HG03159 (cell line): ENCODE data around the gene SCART1.
"Not testable (repeated sequence)": the region's sequence is repeated elsewhere in the genome, so short reads cannot be mapped to it uniquely, and the experiment has no call there.

Source experiments
- ATAC-seq: cut with Tn5 transposase; IDR thresholded peaks from one replicate; pipeline ENCODE4 v1.9.1; 2021; ENCODE audit warnings: mild to moderate bottlenecking, moderate library complexity; ENCODE audit not compliant: unreplicated experiment

SCART1 gene

DNA sequence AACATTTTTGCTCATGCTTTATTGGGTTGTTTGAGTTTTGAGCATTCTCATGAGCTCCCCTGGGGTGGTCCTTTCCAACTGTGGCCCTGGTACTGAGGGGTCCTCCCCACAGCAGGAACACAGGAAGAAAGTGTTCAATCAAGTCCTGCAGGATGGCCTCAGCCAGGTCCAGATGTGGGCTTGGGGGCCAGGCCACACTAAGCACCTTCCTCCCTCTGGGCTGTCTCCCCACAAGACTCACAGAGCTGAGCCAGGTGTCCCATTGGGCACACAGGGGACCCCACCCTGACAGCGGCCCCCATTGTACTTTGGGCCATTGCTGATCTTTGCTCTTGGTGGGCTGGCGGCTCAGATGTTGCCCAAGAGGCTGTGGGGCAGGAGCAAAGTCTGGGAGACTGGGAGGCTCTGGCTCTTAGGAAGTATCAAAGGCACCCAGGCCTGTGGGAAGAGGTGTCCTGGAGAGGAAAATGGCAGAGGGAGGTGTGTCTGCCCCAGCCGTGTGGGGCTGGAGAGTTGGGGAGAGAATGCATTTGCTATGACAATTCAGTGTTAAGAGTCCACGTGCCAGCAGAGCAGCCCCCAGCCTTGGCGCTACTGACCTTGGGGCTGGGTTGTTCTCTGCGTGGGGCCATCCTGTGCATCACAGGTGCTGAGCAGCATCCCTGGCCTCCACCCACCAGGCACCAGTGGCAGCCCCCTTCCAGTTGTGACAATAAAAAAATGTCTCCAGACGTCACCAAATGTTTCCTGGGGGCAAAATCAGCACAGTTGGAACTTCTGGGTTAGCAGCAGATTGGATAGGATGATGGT lies 17.8 kb downstream of the SCART1 start:
- ATAC-seq: no peak

DNA sequence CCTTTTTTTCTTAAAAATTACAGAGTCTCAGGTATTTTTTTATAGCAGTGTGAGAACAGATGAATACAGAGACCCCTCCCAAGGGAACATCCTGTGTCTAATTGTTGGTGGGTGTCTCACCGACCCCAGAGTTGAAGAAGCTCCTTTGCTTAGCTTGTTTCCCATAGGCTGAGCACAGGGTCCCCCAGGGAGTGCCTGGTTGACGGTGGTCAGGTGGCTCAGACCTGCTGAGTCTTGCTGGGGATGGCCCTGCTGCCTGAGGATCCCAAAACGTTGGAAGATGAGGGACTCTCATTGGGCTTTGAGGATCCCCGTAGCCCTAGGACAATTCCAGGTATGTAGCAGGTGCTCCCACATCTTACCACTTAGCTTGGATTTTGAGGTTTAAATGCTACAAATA lies 19.5 kb downstream of the SCART1 start:
- no peak for ATAC-seq

DNA sequence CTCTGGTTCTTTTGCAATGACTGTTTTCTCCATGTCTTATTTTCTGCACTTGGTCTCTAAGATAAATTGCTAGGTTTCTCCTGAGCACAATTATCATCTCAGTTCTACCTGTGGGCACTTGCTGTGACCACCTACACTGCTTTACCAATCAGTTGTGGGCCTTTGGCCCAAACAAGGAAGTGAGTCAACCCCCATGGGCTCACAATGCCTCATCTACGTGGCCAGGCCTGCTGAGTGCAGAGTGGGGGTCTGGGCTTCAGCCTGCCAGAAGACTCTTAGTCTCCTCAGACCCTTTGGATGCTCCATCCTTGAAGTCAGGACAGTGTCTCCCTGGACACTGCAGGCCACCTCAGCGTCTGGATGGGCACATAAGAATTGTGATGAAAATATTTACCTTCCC lies 20.3 kb downstream of the SCART1 start:
- no peak for ATAC-seq

DNA sequence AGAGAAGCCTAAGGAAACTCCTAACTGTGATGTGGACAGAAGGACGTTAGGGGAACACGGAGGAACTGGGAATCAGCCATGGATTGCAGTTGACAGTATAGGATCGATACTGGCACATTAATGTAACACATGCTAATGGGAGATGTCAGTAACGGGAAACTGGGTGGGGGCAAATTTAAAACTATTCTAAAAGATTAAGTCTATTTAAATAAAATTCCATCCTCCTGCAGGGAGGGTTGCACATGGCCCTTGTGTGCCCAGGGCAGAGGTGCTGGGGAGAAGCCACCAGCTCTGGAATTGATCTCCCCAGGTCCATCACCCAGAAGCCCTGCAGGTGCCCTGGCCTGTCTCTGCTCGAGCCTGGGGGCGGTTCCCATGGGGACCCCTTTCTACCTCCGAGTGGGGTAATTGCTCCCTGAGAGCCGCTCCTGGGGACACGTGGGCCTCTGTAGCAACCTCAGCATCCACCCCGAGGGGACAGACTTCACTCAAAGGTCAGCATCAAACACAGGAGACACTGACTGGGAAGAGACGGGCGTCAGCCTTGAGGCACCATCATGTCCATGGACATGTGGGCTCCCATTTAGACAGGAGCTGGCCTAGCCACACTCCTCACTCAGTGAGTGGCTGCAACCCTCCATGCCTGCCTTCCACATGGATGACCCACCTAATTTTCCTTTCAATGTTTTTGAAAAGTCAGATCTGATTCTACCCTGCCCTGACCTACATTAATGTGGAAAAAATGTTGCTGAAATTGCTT lies 21.1 kb downstream of the SCART1 start:
- ATAC-seq: no peak

DNA sequence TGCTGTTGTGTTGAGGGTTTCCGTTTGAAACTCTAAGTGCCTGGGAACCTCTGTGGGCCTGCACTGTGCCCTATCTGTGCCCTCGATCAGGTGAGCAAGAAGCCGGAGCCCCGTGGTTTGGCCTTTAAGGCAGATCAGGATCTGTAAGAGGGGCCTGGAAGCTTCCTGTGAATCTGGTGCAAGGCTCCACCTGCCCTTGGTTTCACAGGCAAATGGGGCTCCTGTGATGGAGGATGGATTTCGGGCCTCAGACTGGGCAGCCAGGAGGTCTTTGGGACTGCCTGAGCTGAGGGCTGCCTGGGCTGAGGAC lies 21.6 kb downstream of the SCART1 start:
- ATAC-seq: no peak

DNA sequence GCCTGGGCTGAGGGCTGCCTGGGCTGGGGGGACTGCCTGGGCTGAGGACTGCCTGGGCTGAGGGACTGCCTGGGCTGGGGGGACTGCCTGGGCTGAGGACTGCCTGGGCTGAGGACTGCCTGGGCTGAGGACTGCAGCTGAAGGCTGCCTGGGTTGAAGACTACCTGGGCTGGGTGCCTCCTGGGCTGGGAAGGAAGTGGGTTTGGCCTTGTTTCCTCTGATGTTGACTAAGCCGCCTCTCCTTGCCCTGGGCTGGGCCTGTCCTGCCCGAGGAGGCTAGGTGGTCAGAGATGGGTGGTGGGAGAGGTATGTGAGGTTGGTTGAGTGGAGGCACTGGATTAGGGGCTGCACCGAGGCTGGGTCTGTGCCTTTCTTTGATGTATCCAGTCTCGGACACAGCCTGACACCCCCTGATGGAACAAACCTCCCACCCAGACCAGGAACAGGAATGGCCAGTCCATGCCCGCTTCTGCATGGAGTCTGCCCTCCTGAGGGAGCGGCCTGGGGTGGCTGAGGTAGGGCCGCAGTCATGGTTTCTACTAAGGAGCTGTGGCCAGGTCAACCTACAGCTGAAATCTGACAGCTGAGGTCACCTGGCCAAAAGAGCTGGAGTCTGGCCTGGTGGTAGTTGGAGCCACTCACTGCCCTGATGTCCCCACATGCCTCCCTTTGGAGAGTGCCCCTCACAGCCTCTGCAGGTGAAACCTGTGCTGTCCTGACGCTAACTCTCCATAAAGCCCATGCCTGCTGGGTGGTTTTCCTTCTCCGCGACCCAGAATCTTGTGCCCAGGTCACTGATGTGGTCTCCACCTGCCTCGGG lies 22.3 kb downstream of the SCART1 start:
- ATAC-seq: no peak

DNA sequence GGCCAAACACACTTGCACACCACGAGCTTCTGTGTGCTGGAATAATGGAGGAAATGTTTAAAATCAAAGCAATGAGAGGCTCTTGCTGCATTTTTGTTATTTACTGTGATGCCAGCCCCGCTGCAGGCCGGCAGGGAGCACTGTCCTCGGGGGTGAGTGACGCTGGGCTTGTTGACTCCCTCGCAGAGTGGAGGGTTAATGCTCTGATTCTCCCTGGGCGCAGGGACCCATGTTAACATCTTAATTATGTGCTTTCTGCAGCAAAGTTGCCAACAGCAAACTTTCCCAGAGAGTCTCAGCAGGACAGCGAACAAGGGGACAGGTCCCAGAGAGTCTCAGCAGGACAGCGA lies 22.9 kb downstream of the SCART1 start:
- ATAC-seq: no peak

GRCh38 chr10:133481086-133481643 lies 27.4 kb downstream of the SCART1 start:
- no peak for ATAC-seq

GRCh38 chr10:133481657-133482056 lies 27.9 kb downstream of the SCART1 start:
- no peak for ATAC-seq

DNA sequence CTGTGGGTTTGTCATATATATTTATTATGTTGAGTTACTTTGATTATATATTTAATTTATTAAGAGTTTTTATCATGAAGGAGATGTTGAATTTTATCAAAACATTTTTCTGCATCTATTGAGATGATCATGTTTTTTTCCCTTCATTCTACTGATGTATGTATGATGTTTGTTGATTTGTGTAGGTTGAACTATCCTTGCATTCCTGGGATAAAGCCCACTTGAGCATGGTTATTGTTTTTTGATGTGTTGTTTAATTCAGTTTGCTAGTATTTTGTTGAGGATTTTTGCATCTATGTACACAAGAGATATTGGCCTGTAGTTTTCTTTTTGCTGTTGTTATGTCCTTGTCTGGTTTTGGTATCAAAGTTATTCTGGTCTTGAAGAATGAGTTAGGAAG lies 31.1 kb downstream of the SCART1 start:
- no peak for ATAC-seq

DNA sequence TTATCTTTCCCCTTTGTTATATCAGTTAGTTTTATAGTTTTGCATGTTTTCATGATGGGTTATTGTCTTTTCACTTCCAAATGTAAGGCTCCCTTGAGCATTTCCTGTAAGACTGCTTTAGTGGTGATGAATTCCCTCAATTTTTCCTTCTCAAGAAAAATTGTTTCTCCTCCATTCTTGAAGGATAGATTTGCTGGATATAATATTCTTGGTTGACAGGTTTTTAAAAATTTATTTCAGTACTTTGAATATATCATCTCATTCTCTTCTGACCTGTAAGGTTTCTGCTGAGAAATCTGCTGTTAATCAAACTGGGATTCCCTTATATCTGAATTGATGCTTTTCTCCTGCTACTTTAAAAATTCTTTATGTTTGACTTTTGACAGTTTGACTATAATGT lies 33.3 kb downstream of the SCART1 start:
- no peak for ATAC-seq

DNA sequence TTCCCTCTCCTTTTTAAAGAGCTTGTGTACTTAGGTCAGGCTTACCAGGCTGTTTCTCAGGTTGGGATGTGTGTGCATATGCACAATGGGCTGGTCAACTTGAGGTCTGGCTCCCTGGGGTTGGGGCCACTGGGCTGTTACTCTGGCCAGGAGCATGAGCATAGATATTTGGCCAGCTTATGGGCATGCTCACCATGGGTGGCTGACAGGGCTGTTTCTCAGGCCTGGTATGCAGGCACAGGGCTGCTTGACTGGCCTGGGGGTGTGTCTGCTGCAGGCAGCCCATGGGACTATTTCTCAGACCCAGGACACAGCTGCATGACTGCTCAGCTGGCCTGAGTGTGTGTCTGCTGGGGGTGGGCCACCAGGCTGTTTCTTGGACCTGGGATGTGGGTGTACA lies 34.6 kb downstream of the SCART1 start:
- ATAC-seq: no peak

DNA sequence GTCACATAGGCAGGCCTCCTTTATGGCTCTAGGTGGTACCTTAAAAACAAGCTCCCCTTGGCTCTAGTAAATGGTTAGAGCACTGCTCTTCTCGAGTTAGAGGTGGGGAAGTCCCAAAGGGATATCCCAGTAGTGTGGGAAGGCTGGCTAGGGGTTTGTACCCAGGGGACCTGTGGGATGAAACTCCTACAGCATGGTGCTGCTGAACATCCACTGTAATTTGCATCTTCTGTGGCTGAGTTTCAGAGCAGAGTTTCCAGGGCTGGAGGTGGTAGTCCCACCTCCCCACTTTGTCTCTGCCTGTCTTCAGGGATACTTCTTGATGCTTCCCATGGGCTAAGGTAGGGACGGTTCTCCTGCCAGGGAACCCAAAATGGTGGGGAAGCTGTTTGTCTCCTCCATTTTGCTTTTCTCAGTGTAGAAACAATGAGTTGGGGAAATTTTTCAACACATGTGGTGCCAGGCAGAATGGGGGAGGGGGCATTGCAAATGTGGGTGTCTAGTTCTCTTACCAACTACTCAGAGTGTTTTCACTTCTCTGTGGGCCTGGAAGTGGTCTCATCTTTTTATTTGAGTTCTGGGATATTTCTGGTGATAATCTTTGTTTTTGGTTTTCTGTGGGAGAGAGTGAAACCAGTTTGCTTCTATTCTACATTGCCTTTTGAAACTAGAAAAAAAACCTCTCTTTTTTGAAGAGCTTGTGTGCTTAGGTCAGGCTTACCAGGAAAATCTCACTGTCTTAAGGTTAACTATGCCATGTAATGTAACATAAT lies 36.3 kb downstream of the SCART1 start:
- no peak for ATAC-seq

DNA sequence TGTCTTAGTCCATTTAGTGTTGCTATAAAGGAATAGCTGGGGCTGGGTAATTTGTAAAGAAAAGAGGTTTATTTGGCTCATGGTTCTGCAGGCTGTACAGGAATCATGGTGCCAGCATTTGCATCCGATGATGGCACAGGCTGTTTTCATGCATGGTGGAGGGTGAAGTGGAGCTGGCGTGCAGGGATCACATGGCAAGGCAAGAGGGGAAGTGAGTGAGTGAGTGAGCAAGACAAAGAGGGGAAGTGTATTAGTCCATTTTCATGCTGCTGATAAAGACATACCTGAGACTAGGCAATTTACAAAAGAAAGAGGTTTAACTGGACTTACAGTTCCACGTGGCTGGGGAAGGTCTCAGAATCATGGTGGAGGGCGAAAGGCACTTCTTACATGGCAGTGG lies 39.8 kb downstream of the SCART1 start:
- not testable (repeated sequence) for ATAC-seq

GRCh38 chr10:133497363-133497762 lies 43.6 kb downstream of the SCART1 start:
- not testable (repeated sequence) for ATAC-seq

GRCh38 chr10:133499176-133499575 lies 45.4 kb downstream of the SCART1 start:
- not testable (repeated sequence) for ATAC-seq

DNA sequence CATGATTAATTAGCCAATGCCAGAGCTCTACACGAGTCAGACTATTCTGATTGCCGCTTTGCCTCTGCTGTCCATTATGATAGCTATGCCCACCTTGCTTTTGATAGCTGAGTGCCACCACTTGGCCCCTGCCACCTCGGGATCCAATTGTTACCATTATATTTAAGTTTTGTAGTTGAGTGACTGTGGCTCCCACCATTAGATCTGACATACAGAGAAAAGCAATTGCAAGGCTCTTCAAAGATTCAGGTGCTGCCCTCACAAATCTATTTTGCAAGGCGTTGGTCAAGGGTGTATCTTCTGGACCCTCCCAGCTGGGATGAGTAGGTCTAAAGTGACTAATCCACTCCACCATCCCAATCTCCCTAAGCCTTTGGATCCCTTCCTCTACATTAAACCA lies 47.2 kb downstream of the SCART1 start:
- not testable (repeated sequence) for ATAC-seq

- ATAC-seq: no peak
Observed at GRCh38 chr10:133509700-133510099, 56.0 kb downstream of the SCART1 start.

GRCh38 chr10:133511408-133511807 lies 57.7 kb downstream of the SCART1 start:
- no peak for ATAC-seq

- ATAC-seq: no peak
Observed at GRCh38 chr10:133511907-133512528, 58.3 kb downstream of the SCART1 start.
